Adrenal gland (tissue), 5 donors: ENCODE results near the gene UBXN2A.

Experiments used
- POLR2A ChIP-seq, 2 donors: fragments of 450-650 bp; IDR thresholded peaks; one replicate each; pipeline ENCODE4 v1.6.1; 2017; ENCODE audit warnings: antibody characterized with exemption in 2 of 2, mild to moderate bottlenecking in 2 of 2, moderate library complexity in 1 of 2
- TF ChIP-seq, protein P1 (sequence below), 6 experiments: fragments of 450-650 bp in 4 of 6; fragments of 200-600 bp in 2 of 6; sonication (generic) in 1 of 6; IDR thresholded peaks; 1 replicate in 5 of 6; 2 replicates in 1 of 6; pipeline versions ENCODE4 v1.5.1 to v1.8.0; 2016 to 2021; ENCODE audit warnings: antibody characterized with exemption in 6 of 6, mild to moderate bottlenecking in 2 of 6, moderate library complexity in 1 of 6
- donor health status: DM: no; HTN: no; CAD: no.

DNA sequence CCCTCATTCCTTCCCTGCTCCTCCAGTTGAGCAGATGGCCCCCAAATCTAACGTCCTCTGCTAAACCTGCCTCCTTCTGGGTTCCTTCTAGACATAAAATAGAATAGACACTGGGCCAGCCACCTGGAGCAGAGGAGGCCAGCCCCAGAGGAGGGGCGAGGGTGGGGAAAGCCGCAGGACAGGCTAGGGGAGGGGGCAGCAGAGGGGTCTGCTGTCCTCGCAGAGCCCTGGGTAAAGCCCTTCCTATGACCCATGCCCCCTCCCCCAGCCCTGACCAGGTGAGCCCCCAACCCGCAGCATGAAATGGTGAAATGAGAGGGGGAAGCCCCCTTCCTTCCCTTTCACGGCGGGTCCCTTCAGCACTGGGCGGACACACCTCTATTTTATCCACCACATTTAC is 77.4 kb downstream of the UBXN2A start:
- TF ChIP-seq, protein P1, sequence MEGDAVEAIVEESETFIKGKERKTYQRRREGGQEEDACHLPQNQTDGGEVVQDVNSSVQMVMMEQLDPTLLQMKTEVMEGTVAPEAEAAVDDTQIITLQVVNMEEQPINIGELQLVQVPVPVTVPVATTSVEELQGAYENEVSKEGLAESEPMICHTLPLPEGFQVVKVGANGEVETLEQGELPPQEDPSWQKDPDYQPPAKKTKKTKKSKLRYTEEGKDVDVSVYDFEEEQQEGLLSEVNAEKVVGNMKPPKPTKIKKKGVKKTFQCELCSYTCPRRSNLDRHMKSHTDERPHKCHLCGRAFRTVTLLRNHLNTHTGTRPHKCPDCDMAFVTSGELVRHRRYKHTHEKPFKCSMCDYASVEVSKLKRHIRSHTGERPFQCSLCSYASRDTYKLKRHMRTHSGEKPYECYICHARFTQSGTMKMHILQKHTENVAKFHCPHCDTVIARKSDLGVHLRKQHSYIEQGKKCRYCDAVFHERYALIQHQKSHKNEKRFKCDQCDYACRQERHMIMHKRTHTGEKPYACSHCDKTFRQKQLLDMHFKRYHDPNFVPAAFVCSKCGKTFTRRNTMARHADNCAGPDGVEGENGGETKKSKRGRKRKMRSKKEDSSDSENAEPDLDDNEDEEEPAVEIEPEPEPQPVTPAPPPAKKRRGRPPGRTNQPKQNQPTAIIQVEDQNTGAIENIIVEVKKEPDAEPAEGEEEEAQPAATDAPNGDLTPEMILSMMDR (IDR thresholded peaks at IDR 0.05): no peak
- no peak for TF ChIP-seq POLR2A (IDR thresholded peaks at IDR 0.05)
